Liver (tissue), 9 donors: Measurements from ENCODE around the gene NSG1. TPM values are rescaled to one million over a fixed set of nuclear protein-coding genes. Genes with fewer than 3 reads are reported as not detected.

ENCODE experiments used
- DNase-seq: peaks from one replicate; pipeline ENCODE4 v3.0.0-alpha.2; 2017; ENCODE audit warnings: low spot score
- H3K27ac ChIP-seq, 2 donors: one replicate each; pipeline ENCODE4 v1.7.0; 2013; ENCODE audit warnings: inconsistent platforms in 2 of 2, low read length in 2 of 2, control low read depth in 1 of 2, low read depth in 1 of 2, mild to moderate bottlenecking in 1 of 2
- H3K27me3 ChIP-seq, 4 donors: one replicate each; pipeline versions ENCODE4 v1.6.1 to v1.7.0; 2013; ENCODE audit warnings: low read length in 3 of 4, inconsistent platforms in 1 of 4, mild to moderate bottlenecking in 1 of 4, moderate library complexity in 1 of 4; ENCODE audit not compliant: control insufficient read depth in 4 of 4, insufficient read depth in 4 of 4
- H3K36me3 ChIP-seq, 4 donors: one replicate each; pipeline versions ENCODE4 v1.6.1 to v1.7.0; 2013; ENCODE audit warnings: low read length in 3 of 4, mild to moderate bottlenecking in 3 of 4, low read depth in 1 of 4, moderate library complexity in 1 of 4; ENCODE audit not compliant: control insufficient read depth in 4 of 4, insufficient read depth in 3 of 4
- H3K4me1 ChIP-seq, 4 donors: one replicate each; pipeline versions ENCODE4 v1.6.1 to v1.7.0; 2013; ENCODE audit warnings: low read length in 3 of 4, mild to moderate bottlenecking in 3 of 4, moderate library complexity in 1 of 4; ENCODE audit not compliant: control insufficient read depth in 4 of 4, insufficient read depth in 4 of 4
- H3K4me3 ChIP-seq, 3 donors: one replicate each; pipeline versions ENCODE4 v1.6.1 to v1.7.0; 2013; ENCODE audit warnings: low read length in 3 of 3, control low read depth in 1 of 3, low read depth in 1 of 3, mild to moderate bottlenecking in 1 of 3
- H3K9ac ChIP-seq, 2 donors: one replicate each; pipeline ENCODE4 v1.7.0; 2013; ENCODE audit warnings: low read length in 2 of 2, mild to moderate bottlenecking in 2 of 2, moderate library complexity in 2 of 2, control low read depth in 1 of 2, low read depth in 1 of 2
- H3K9me3 ChIP-seq, 4 donors: one replicate each; pipeline versions ENCODE4 v1.6.1 to v1.7.0; 2013; ENCODE audit warnings: low read length in 3 of 4; ENCODE audit not compliant: control insufficient read depth in 4 of 4
- CTCF ChIP-seq: fragments of 150-350 bp; IDR thresholded peaks from 2 replicates; pipeline ENCODE4 v1.5.1; 2017; ENCODE audit warnings: improper control_type of control experiment, low read depth, low read length; ENCODE audit not compliant: missing input control
- EGR1 ChIP-seq, 2 donors: IDR thresholded peaks; 2 replicates each; pipeline ENCODE4 v1.6.1; 2016 to 2018; ENCODE audit warnings: antibody characterized with exemption in 2 of 2, low read depth in 2 of 2
- FOXA1 ChIP-seq: IDR thresholded peaks from 2 replicates; pipeline ENCODE4 v1.6.1; 2016; ENCODE audit warnings: antibody characterized with exemption
- FOXA2 ChIP-seq: IDR thresholded peaks from 2 replicates; pipeline ENCODE4 v1.6.1; 2016; ENCODE audit warnings: antibody characterized with exemption
- GABPA ChIP-seq, 2 donors: IDR thresholded peaks in 1 of 2; conservative IDR thresholded peaks in 1 of 2; 2 replicates each; pipeline ENCODE4 v1.6.1; 2016; ENCODE audit warnings: antibody characterized with exemption in 2 of 2, mild to moderate bottlenecking in 1 of 2, moderate library complexity in 1 of 2
- HNF4A ChIP-seq, 2 donors: conservative IDR thresholded peaks; 2 replicates each; pipeline ENCODE4 v1.6.1; 2016; ENCODE audit warnings: antibody characterized with exemption in 2 of 2, mild to moderate bottlenecking in 2 of 2
- HNF4G ChIP-seq: IDR thresholded peaks from 2 replicates; pipeline ENCODE4 v1.6.1; 2016; ENCODE audit warnings: antibody characterized with exemption
- JUND ChIP-seq, 2 donors: IDR thresholded peaks; 2 replicates each; pipeline ENCODE4 v1.6.1; 2016; ENCODE audit warnings: antibody characterized with exemption in 2 of 2
- MAX ChIP-seq: IDR thresholded peaks from 2 replicates; pipeline ENCODE4 v1.6.1; 2016; ENCODE audit warnings: antibody characterized with exemption
- RAD21 ChIP-seq, 2 donors: IDR thresholded peaks; 2 replicates each; pipeline ENCODE4 v1.6.1; 2016; ENCODE audit warnings: antibody characterized with exemption in 2 of 2, mild to moderate bottlenecking in 2 of 2
- REST ChIP-seq: IDR thresholded peaks from 2 replicates; pipeline ENCODE4 v1.6.1; 2016; ENCODE audit warnings: antibody characterized with exemption, mild to moderate bottlenecking
- RXRA ChIP-seq, 2 donors: IDR thresholded peaks; 2 replicates each; pipeline ENCODE4 v1.6.1; 2017 to 2018; ENCODE audit warnings: antibody characterized with exemption in 2 of 2, mild to moderate bottlenecking in 1 of 2
- SP1 ChIP-seq: IDR thresholded peaks from 2 replicates; pipeline ENCODE4 v1.6.1; 2018; ENCODE audit warnings: antibody characterized with exemption, mild to moderate bottlenecking
- TAF1 ChIP-seq: conservative IDR thresholded peaks from 2 replicates; pipeline ENCODE4 v1.6.1; 2016; ENCODE audit warnings: antibody characterized with exemption, mild to moderate bottlenecking
- YY1 ChIP-seq: IDR thresholded peaks from 2 replicates; pipeline ENCODE4 v1.6.1; 2016; ENCODE audit warnings: antibody characterized with exemption, mild to moderate bottlenecking
- ZBTB33 ChIP-seq: IDR thresholded peaks from 2 replicates; pipeline ENCODE4 v1.6.1; 2016; ENCODE audit warnings: antibody characterized with exemption
- WGBS: extraction: QIAGEN DNeasy Blood & Tissue Kit; methylation state at CpG from one replicate; pipeline ENCODE4 v1.1.7; 2013; 5-methylcytosine and 5-hydroxymethylcytosine counted together
- polyA plus RNA-seq, 2 donors: library from polyadenylated mRNA; stranded (reverse) in 1 of 2; unstranded in 1 of 2; fragments of 200-250 nt in 1 of 2; fragments of >200 nt in 1 of 2; fragmentation: Nextera tagmentation in 1 of 2; extraction: Ambion mirVana in 1 of 2; gene quantifications; one replicate each; pipeline versions ENCODE4 v1.2.1 to v1.2.3, GENCODE V29; 2013 to 2015
- total RNA-seq, 2 donors: library from RNA; depleted of rRNA; stranded (reverse); fragments of >200 nt; gene quantifications; one replicate each; pipeline ENCODE4 v1.2.3, GENCODE V29; 2014
- donor health status: healthy.
- donor health status: healthy.
- donor health status: healthy.
- donor health status: healthy.
- donor health status: healthy.

NSG1 gene
- total and polyA plus RNA-seq, 4 donors, result under 0.01 to 0.33 (median 0.13) TPM

GRCh38 chr4:4385729-4386295 lies 1.1 kb upstream of the NSG1 start (continued):
- TF ChIP-seq MAX (no peak), GABPA (IDR thresholded peaks at IDR 0.05 in 1 of 2, conservative IDR thresholded peaks at IDR 0.05 in 1 of 2) (no peak), RXRA (IDR thresholded peaks at IDR 0.05) (no peak)

- no peak for DNase-seq
- WGBS, result 3% methylated on average over 36 of the region's 36 CpGs
- peak overlapping the region in 1 of 3 donors; percentile 36 for H3K4me3 ChIP-seq
- H3K27ac ChIP-seq, result no peak overlapping the region
- TF ChIP-seq RAD21 (IDR thresholded peaks at IDR 0.05), result no peak
- TF ChIP-seq CTCF, result no peak
- TF ChIP-seq REST, result no peak
- no peak for TF ChIP-seq YY1
- no peak for TF ChIP-seq JUND (IDR thresholded peaks at IDR 0.05)
- TF ChIP-seq EGR1 (IDR thresholded peaks at IDR 0.05; ENCODE audit: low read depth in 2 of 2), result no peak
- TF ChIP-seq GABPA (IDR thresholded peaks at IDR 0.05 in 1 of 2, conservative IDR thresholded peaks at IDR 0.05 in 1 of 2), result no peak
- no peak for TF ChIP-seq TAF1
- no peak for TF ChIP-seq SP1
- no peak for TF ChIP-seq FOXA1
- no peak for TF ChIP-seq HNF4A (conservative IDR thresholded peaks at IDR 0.05)
- no peak for TF ChIP-seq RXRA (IDR thresholded peaks at IDR 0.05)
- no peak for TF ChIP-seq HNF4G
- no peak for TF ChIP-seq ZBTB33
- no peak for TF ChIP-seq FOXA2
- no peak for TF ChIP-seq MAX
- H3K27me3 ChIP-seq, result peaks cover 0 to 18% (median 6%) of the 10 kb centered on the region in 4 donors
- no peaks in the 10 kb centered on the region for H3K9me3 ChIP-seq
- H3K4me1 ChIP-seq, result peaks cover 5 to 23% (median 12%) of the 10 kb centered on the region in 4 donors
- H3K36me3 ChIP-seq, result no peaks in the 10 kb centered on the region
- no peak overlapping the region for H3K9ac ChIP-seq
These were observed 586 bp upstream of the NSG1 start for GRCh38 chr4:4386296-4386735.
